ENCODE measurements around the gene RELN. TPM values are rescaled to one million over a fixed set of nuclear protein-coding genes. Genes with fewer than 3 reads are reported as not detected.

RELN gene
- total RNA-seq, 2 donors from 2014 or later: 1.1 to 1.4 TPM

DNA sequence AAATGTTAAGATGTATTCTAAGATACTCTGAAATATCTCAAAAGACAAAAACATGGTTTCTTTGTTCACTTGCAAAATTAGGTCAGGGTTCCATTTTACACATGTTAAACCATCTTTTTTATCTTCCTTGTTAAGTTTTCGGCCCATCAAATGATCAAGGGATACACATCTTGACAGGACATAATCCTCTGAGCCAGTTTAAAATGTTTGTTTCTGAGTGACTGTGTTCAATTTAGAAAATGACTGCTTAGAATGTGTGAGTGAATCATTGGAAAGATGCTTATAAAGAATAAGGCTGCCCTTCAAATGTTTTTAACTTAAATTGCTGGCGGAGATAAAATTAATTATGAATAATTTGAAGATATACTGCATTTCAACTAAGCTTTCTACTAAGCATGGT is 447.5 kb downstream of the RELN start:
- Histone ChIP-seq H3K4me1 (no peaks in the 10 kb centered on the region), H3K36me3 (no peaks in the 10 kb centered on the region), H3K27me3 (no peaks in the 10 kb centered on the region), H3K9me3 (no peaks in the 10 kb centered on the region), H3K4me3 (no peak overlapping the region), H3K9ac (ENCODE audit: low read depth in 2 of 2, low read length in 2 of 2) (no peak overlapping the region), H3K27ac (no peak overlapping the region)
- DNase-seq: no peak
- intact Hi-C loops (cut with DNase I): no loop called here
- TF ChIP-seq, protein P1, sequence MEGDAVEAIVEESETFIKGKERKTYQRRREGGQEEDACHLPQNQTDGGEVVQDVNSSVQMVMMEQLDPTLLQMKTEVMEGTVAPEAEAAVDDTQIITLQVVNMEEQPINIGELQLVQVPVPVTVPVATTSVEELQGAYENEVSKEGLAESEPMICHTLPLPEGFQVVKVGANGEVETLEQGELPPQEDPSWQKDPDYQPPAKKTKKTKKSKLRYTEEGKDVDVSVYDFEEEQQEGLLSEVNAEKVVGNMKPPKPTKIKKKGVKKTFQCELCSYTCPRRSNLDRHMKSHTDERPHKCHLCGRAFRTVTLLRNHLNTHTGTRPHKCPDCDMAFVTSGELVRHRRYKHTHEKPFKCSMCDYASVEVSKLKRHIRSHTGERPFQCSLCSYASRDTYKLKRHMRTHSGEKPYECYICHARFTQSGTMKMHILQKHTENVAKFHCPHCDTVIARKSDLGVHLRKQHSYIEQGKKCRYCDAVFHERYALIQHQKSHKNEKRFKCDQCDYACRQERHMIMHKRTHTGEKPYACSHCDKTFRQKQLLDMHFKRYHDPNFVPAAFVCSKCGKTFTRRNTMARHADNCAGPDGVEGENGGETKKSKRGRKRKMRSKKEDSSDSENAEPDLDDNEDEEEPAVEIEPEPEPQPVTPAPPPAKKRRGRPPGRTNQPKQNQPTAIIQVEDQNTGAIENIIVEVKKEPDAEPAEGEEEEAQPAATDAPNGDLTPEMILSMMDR (IDR thresholded peaks at IDR 0.05): no peak

DNA sequence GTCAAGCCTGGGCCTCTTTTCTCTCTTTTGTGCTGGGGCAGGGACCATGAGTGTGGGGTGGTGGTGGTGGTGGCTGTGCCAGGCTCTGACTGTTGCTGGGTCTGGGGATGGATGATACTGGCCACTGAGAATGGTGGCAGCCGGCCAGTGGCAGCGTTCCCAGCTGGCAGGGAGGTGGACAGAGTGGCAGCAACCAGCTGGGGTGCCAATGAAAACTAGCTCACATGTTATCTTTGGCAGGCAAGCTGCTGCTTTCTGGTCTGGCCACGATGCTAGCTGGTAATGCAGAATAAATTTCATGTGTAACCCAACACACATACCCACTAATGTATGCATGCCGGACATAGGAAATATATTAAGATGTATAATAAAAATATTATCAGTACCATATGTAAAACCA is 448.4 kb downstream of the RELN start:
- Histone ChIP-seq H3K4me1 (no peaks in the 10 kb centered on the region), H3K9me3 (no peaks in the 10 kb centered on the region), H3K27me3 (no peaks in the 10 kb centered on the region), H3K9ac (ENCODE audit: low read depth in 2 of 2, low read length in 2 of 2) (no peak overlapping the region), H3K4me3 (no peak overlapping the region), H3K36me3 (no peaks in the 10 kb centered on the region), H3K27ac (no peak overlapping the region)
- TF ChIP-seq, protein P1 (IDR thresholded peaks at IDR 0.05): no peak
- DNase-seq: no peak
- intact Hi-C loops (cut with DNase I): no loop called here

DNA sequence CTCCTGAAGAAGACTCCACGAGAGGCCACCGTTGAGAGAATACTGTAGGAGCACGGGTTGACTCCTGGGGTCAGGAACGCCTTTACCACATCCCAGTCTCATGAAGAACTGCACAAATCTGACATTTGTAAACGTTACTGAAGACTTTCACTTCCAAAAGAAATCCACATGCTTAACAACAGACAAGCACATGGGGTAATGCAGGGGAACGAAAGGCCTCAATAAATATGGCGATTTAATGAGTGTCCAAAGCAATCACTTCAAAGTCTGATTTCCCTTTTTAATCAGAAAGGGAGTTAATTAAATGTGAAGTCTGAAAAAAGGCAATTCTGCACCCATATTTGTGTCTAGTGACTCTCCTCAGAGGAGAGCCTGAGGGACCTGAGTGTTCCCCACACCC is 449.1 kb downstream of the RELN start:
- H3K9me3 ChIP-seq: no peaks in the 10 kb centered on the region
- H3K4me3 ChIP-seq: no peak overlapping the region
- intact Hi-C loops (cut with DNase I): no loop called here
- no peaks in the 10 kb centered on the region for H3K4me1 ChIP-seq
- no peak overlapping the region for H3K27ac ChIP-seq
- no peaks in the 10 kb centered on the region for H3K27me3 ChIP-seq
- no peak for DNase-seq
- no peak overlapping the region for H3K9ac ChIP-seq (ENCODE audit: low read depth in 2 of 2, low read length in 2 of 2)
- TF ChIP-seq, protein P1 (IDR thresholded peaks at IDR 0.05): no peak
- no peaks in the 10 kb centered on the region for H3K36me3 ChIP-seq

DNA sequence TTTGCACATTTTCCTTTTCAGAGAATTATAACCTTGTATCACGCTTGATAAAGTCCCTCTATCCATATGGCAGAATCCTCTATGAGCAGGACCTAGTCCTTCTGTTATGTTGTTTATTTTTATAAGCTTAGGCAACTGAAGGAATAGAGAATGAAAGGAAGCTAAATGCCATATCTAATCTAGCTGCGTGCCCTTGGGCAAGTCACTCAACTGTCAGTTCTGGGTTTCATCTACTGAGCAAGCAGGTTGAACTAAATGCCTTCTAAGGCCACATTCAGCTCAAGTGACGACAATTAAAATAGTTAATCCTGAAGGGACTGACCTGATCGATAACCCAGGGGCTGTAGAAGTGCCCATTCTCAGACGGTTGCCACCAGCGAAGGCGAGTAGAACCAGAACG is 449.6 kb downstream of the RELN start:
- Histone ChIP-seq H3K27ac (no peak overlapping the region), H3K4me3 (no peak overlapping the region), H3K27me3 (no peaks in the 10 kb centered on the region), H3K9ac (ENCODE audit: low read depth in 2 of 2, low read length in 2 of 2) (no peak overlapping the region), H3K9me3 (no peaks in the 10 kb centered on the region), H3K36me3 (no peaks in the 10 kb centered on the region), H3K4me1 (no peaks in the 10 kb centered on the region)
- no peak for DNase-seq
- intact Hi-C loops (cut with DNase I): no loop called here
- TF ChIP-seq, protein P1 (IDR thresholded peaks at IDR 0.05): no peak

DNA sequence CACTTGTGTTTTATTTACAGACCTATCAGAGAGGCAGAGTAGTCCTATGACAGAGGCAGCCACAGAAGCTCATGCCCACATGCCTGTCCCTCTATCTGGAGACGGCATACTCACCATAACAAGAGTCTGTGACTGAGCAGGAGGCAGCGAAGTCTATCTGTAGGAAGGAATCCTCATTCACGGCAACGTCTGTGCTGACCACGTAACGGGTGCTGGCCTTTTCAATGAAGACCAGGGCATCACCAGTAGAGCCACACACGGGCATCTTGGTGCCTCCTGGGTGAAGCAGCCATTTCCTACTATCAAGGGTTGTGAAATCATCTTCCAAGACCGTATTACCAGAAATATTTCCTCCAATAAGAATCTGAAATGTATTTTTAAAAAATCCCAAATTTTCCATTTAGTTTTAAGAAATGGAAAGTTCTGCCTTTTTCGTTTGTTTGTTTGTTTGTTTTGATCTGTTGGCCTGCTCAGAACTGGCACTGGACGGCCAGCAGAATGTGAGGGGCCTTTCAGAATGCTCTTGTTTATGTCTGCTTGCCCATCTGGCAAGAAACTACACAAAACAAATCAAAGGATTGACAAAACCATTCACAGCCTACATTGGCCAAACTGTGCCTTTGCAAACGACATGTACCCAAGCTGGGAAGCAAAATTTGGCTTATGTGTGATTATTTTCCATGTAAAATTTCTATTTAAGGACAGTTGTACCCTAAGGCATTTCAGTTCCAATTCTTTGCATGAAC is 450.3 kb downstream of the RELN start:
- TF ChIP-seq, protein P1 (IDR thresholded peaks at IDR 0.05): no peak
- H3K4me3 ChIP-seq: no peak overlapping the region
- no peaks in the 10 kb centered on the region for H3K9me3 ChIP-seq
- no peak for DNase-seq
- H3K4me1 ChIP-seq: no peaks in the 10 kb centered on the region
- H3K36me3 ChIP-seq: no peaks in the 10 kb centered on the region
- H3K27me3 ChIP-seq: no peaks in the 10 kb centered on the region
- H3K9ac ChIP-seq (ENCODE audit: low read depth in 2 of 2, low read length in 2 of 2): no peak overlapping the region
- intact Hi-C loops (cut with DNase I): no loop called here
- H3K27ac ChIP-seq: no peak overlapping the region
